H1 (cell line): ENCODE results near the gene MORN5.
A peak's percentile ranks its signal among the peaks of the same experiment; 100 is the strongest.

ENCODE experiments used
- BACH1 ChIP-seq: IDR thresholded peaks from 2 replicates; pipeline ENCODE4 v1.6.1; 2012; ENCODE audit warnings: low read length, improper control_type of control experiment
- CEBPB ChIP-seq: IDR thresholded peaks from 2 replicates; pipeline ENCODE4 v1.6.1; 2012; ENCODE audit warnings: low read depth, low read length
- CTCF ChIP-seq, 3 experiments: IDR thresholded peaks; 1 replicate in 2 of 3; 2 replicates in 1 of 3; pipeline versions ENCODE4 v1.5.1 to v1.6.1; 2011; ENCODE audit warnings: low read length in 3 of 3, mild to moderate bottlenecking in 3 of 3, inconsistent platforms in 2 of 3, low read depth in 1 of 3, moderate library complexity in 1 of 3; ENCODE audit not compliant: insufficient read depth in 1 of 3; ENCODE audit errors: control extremely low read depth in 1 of 3
- EZH2 ChIP-seq: fragments of 200-600 bp; sonication (generic); IDR thresholded peaks from 2 replicates; pipeline ENCODE4 v1.7.1; 2012; ENCODE audit warnings: low read depth, mild to moderate bottlenecking, moderate library complexity, low read length, inconsistent platforms; ENCODE audit not compliant: severe bottlenecking
- KDM1A ChIP-seq: fragments of 200-600, 300-600 bp; sonication (generic); IDR thresholded peaks from 2 replicates; pipeline ENCODE4 v1.7.1; 2016; ENCODE audit warnings: mild to moderate bottlenecking, low read length, borderline replicate concordance
- NRF1 ChIP-seq: IDR thresholded peaks from 2 replicates; pipeline ENCODE4 v1.6.1; 2011; ENCODE audit warnings: mild to moderate bottlenecking, low read depth, low read length, improper control_type of control experiment
- POLR2A ChIP-seq, 2 experiments: IDR thresholded peaks; 1 replicate in 1 of 2; 2 replicates in 1 of 2; pipeline ENCODE4 v1.6.1; 2011; ENCODE audit warnings: low read depth in 2 of 2, low read length in 2 of 2, mild to moderate bottlenecking in 2 of 2; ENCODE audit errors: control extremely low read depth in 1 of 2
- POLR2AphosphoS5 ChIP-seq: IDR thresholded peaks from 2 replicates; pipeline ENCODE4 v1.6.1; 2011; ENCODE audit warnings: low read depth, low read length
- RAD21 ChIP-seq, 2 experiments: IDR thresholded peaks in 1 of 2; conservative IDR thresholded peaks in 1 of 2; 2 replicates each; pipeline ENCODE4 v1.6.1; 2011; ENCODE audit warnings: low read depth in 2 of 2, low read length in 2 of 2, improper control_type of control experiment in 1 of 2, inconsistent platforms in 1 of 2, mild to moderate bottlenecking in 1 of 2, moderate library complexity in 1 of 2
- TBP ChIP-seq: IDR thresholded peaks from 2 replicates; pipeline ENCODE4 v1.6.1; 2011; ENCODE audit warnings: low read depth, low read length, improper control_type of control experiment
- YY1 ChIP-seq: IDR thresholded peaks from 2 replicates; pipeline ENCODE4 v1.6.1; 2011; ENCODE audit warnings: low read depth, mild to moderate bottlenecking, low read length
- TF ChIP-seq, protein P1 (sequence below): fragments of 300-600 bp; sonication (generic); IDR thresholded peaks from 2 replicates; pipeline ENCODE4 v1.7.1; 2012; ENCODE audit warnings: low read length, moderate library complexity, mild to moderate bottlenecking, inconsistent platforms; ENCODE audit not compliant: insufficient replicate concordance

DNA sequence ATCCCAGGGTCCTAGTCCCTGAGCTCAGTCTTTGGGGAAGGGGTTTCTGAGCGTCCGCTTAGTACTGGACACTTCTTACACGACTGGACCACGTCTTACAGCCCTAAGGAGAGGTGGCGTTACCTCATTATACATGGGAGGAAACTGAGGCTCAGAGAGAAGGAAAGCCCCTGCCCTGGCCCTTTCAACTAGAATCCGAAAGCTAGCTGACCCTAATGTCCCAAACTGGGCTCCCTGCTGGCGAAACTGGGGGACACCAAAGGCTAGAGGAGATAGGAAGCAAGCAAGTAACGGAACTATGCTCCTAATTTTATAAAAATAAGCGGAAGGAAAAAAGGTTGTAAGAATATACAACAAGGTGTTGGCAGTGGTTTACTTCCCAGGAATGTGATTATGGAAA lies 54.8 kb downstream of the MORN5 start:
- TF ChIP-seq CEBPB = no peak
- no peak for TF ChIP-seq CTCF (IDR thresholded peaks at IDR 0.05; ENCODE audit: control extremely low read depth in 1 of 3, insufficient read depth in 1 of 3, low read depth in 1 of 3, low read length in 3 of 3)
- TF ChIP-seq POLR2A (IDR thresholded peaks at IDR 0.05; ENCODE audit: control extremely low read depth in 1 of 2, low read depth in 2 of 2, low read length in 2 of 2) = no peak
- no peak for TF ChIP-seq NRF1
- TF ChIP-seq EZH2 = peak; percentile 34
- TF ChIP-seq RAD21 (IDR thresholded peaks at IDR 0.05 in 1 of 2, conservative IDR thresholded peaks at IDR 0.05 in 1 of 2; ENCODE audit: low read depth in 2 of 2, low read length in 2 of 2) = no peak
- TF ChIP-seq YY1 = no peak
- TF ChIP-seq TBP = no peak
- no peak for TF ChIP-seq BACH1
- TF ChIP-seq KDM1A = no peak
- no peak for TF ChIP-seq POLR2AphosphoS5
- TF ChIP-seq, protein P1, sequence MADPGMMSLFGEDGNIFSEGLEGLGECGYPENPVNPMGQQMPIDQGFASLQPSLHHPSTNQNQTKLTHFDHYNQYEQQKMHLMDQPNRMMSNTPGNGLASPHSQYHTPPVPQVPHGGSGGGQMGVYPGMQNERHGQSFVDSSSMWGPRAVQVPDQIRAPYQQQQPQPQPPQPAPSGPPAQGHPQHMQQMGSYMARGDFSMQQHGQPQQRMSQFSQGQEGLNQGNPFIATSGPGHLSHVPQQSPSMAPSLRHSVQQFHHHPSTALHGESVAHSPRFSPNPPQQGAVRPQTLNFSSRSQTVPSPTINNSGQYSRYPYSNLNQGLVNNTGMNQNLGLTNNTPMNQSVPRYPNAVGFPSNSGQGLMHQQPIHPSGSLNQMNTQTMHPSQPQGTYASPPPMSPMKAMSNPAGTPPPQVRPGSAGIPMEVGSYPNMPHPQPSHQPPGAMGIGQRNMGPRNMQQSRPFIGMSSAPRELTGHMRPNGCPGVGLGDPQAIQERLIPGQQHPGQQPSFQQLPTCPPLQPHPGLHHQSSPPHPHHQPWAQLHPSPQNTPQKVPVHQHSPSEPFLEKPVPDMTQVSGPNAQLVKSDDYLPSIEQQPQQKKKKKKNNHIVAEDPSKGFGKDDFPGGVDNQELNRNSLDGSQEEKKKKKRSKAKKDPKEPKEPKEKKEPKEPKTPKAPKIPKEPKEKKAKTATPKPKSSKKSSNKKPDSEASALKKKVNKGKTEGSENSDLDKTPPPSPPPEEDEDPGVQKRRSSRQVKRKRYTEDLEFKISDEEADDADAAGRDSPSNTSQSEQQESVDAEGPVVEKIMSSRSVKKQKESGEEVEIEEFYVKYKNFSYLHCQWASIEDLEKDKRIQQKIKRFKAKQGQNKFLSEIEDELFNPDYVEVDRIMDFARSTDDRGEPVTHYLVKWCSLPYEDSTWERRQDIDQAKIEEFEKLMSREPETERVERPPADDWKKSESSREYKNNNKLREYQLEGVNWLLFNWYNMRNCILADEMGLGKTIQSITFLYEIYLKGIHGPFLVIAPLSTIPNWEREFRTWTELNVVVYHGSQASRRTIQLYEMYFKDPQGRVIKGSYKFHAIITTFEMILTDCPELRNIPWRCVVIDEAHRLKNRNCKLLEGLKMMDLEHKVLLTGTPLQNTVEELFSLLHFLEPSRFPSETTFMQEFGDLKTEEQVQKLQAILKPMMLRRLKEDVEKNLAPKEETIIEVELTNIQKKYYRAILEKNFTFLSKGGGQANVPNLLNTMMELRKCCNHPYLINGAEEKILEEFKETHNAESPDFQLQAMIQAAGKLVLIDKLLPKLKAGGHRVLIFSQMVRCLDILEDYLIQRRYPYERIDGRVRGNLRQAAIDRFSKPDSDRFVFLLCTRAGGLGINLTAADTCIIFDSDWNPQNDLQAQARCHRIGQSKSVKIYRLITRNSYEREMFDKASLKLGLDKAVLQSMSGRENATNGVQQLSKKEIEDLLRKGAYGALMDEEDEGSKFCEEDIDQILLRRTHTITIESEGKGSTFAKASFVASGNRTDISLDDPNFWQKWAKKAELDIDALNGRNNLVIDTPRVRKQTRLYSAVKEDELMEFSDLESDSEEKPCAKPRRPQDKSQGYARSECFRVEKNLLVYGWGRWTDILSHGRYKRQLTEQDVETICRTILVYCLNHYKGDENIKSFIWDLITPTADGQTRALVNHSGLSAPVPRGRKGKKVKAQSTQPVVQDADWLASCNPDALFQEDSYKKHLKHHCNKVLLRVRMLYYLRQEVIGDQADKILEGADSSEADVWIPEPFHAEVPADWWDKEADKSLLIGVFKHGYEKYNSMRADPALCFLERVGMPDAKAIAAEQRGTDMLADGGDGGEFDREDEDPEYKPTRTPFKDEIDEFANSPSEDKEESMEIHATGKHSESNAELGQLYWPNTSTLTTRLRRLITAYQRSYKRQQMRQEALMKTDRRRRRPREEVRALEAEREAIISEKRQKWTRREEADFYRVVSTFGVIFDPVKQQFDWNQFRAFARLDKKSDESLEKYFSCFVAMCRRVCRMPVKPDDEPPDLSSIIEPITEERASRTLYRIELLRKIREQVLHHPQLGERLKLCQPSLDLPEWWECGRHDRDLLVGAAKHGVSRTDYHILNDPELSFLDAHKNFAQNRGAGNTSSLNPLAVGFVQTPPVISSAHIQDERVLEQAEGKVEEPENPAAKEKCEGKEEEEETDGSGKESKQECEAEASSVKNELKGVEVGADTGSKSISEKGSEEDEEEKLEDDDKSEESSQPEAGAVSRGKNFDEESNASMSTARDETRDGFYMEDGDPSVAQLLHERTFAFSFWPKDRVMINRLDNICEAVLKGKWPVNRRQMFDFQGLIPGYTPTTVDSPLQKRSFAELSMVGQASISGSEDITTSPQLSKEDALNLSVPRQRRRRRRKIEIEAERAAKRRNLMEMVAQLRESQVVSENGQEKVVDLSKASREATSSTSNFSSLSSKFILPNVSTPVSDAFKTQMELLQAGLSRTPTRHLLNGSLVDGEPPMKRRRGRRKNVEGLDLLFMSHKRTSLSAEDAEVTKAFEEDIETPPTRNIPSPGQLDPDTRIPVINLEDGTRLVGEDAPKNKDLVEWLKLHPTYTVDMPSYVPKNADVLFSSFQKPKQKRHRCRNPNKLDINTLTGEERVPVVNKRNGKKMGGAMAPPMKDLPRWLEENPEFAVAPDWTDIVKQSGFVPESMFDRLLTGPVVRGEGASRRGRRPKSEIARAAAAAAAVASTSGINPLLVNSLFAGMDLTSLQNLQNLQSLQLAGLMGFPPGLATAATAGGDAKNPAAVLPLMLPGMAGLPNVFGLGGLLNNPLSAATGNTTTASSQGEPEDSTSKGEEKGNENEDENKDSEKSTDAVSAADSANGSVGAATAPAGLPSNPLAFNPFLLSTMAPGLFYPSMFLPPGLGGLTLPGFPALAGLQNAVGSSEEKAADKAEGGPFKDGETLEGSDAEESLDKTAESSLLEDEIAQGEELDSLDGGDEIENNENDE = no peak
